Ecto neural progenitor cell (in vitro differentiated cells): ENCODE results near the gene KCTD1.

Experiments
- DNase-seq: peaks from one replicate; pipeline ENCODE4 v3.0.0-alpha.2; 2018; ENCODE audit warnings: low spot score

KCTD1 gene

DNA sequence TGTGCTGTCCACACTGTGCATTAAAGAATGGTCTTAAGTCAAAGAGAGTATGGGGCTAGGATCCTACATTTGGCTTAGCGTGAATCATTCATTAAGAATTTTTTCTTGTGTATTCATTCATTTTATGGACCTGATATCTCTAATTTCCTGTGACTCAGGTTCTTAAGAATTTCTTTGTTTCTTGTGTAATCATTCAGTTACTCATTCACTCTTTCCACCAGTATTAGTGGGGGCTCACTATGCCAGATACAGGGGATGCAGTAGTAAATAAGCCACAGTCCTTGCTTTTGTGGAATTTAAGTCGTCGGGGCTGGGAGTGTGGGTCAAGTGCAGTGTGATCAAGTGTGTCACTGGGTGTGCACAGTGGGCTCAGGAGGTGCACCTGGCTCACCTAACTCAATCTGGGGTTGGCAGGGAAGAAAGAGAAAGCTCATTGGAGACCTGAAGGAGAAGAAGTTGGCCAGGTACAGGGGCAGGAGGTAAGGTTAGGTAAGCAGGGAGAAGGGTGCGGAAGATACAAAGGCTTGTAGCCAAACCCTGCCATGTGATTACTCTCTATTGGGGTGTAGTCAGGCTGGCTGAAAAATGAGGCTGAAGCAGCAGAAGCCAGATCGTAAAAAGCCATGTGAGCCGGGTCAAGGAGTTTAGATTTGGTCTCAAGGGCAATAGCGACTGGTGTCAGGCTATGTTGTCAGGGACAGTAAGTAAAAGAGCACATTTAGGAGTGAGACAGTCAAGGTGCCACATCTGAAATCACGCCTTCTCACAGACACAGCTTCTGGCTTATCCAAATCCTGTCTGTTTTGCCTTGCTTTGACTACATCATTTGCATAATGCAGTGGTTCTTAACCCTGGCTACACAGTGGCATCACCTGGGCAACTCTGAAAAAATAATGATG lies 67.2 kb downstream of the KCTD1 start:
- no peak for DNase-seq

DNA sequence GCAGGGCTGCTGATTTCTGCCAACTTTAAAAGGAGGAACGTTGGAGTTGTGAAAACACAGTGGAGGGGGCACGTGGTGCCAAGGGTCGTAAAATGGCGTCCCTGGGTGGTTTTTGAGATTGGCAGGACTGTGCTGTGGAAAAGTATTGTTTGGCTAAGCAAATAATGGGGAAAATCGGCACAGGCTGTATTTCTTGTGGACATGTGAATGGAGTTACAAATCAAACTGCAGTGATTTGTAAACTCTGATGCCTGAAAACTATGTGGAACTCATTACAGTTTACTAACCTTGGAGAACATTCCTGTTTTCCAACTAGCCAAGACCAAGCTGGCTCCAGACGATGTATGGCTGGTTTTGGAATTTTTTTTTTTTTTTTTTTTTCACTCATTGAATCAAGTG lies 68.7 kb downstream of the KCTD1 start:
- no peak for DNase-seq

DNA sequence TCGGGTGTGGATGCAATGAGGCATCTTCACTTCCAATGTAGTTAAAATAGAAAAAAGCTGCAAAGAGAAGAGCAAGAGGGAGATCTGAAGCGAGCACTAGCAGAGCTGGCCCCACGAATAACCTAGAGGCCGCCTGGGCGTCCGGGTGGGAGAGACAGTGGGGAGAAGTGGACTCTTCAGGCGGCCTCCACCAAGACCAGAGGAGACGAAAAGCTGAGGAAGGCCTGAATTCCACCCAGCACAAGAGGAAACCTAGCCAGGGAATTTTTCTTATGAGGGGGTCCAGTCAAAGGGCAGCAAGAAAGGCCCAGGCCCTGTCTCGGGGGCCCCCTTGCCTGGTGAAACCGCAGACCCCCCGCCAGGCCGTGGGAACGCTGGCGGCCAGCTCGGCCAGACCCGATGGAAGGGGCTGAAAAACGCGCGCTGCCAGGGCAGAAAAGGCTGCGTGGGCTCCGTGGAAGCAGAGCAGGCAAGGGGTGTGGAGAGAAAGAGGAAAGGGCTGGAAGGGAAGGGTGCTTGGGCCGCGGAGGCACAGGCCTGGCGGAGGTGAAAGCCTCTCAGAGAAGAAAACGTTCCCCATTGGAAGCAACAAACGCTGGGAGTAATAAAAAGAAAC lies 69.2 kb downstream of the KCTD1 start:
- no peak for DNase-seq

DNA sequence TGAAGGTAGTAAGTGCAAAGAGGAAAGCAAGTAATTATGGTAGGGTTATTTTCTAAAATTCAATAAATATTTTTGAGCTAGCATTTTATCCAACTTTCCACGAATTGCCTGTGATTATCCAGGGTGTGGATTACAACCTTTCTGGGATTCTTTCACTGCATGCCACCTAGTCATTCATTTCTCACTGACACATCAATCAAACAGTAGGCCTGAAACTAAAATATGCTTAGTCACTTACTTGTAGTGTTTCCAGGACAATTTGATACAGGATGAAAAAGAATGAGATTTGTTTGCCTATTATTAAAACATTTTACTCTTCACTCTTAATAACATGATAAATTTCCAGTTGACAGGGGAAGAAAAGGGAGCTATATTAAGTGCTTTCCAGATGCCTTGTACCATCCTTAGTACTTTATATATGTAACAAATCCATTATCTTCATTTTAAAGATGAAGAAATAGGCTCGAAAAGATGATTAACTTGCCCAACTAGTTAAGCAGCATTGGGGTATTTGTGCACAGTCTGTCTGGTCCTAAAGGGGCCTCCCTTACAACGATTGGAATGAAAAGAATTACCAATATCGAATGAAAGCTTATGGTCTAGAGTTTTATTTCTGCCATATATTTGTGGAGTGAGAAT lies 70.4 kb downstream of the KCTD1 start:
- DNase-seq: no peak

DNA sequence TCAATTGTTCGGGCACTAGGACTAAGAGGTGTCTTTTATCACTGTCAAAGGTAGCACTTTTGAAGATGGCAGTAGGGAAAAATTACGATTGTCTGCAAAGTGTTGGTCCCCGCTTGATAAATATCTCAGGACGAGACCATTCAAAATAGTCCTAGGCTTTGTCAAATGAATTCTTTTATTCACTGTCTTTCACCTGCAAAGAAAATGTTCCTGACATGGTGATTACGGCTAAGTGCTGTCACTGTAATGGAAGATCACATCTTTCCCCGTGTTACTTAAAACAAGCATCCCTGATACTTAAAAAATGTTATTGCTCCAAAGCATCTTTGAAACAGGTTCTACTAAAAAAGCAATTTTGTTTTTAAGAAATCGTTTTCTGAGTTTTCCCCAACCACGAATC lies 71.7 kb downstream of the KCTD1 start:
- DNase-seq: no peak

DNA sequence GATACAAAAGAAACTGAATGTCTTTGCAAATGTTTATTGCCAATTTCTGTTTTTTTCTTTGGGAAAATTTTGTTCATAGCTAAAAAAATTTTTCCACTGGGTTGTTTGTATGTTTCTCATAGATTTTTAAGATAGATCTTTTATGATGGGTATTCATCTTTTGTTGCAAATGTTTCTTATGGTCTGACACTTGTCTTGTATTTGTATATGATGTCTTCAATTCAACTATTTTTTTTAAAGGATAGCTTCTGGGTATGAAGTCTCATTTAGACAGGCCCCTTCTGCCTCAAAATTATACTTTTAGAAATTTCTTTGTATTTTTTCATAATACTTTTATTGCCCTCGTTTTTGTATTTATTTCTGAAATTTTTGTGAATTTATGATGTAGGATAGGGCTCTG lies 73.8 kb downstream of the KCTD1 start:
- DNase-seq: no peak

DNA sequence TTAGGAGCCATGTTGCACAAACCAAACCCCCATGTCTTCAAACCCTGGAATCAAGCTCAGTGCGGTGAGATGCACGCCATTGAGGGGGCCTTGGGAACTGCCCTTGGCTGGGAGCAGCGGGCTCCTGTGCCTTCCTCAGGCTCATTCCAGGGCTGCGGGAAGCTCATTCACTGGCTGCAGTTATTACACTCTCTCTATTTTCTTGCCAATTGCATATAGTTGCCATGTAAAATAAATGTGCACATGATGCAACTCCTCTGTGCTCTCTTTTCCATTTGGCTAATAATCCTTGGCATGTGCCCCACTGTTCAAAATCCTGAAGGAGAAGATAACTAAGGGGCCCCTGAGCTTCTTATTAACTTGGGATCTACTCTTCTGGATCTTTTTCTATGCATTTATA lies 74.7 kb downstream of the KCTD1 start:
- DNase-seq: no peak

DNA sequence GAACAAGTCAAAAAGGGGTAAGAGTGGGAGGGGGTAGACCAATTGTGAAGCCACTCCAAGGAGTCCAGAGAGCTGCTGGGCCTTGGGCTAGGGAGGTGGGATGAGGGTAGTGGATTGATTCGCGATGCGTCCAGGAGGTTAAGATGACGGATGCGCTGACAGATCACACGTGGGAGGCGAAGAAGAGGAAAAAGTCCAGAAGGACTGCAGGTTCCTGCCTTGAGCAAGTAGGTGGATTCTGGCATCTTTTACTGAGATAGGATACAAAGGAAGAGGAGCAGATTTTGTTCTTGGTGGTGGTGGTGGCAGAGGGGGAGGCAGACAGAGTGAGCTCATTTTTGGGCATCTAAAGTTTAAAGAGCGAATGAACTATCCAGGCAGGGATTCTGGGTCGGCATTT lies 76.5 kb downstream of the KCTD1 start:
- no peak for DNase-seq

DNA sequence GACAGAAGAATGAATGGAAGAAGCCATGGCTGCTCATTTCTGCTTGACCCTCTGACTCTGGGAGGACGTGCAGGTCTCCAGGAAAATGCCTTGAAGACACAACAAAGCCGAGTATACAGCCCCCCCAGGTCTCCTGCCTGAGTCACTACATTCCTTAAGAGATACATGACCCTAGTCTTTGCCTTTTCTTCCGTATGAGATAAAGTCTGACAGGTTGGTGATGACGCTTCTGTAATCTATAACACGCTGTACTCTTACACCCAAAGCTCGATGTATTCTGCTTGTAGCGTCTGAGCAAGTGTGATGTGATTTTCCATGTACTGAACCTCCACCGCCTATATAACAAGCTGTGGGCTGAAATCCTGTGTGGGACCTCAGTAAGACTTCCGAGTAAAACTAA lies 77.3 kb downstream of the KCTD1 start:
- no peak for DNase-seq

DNA sequence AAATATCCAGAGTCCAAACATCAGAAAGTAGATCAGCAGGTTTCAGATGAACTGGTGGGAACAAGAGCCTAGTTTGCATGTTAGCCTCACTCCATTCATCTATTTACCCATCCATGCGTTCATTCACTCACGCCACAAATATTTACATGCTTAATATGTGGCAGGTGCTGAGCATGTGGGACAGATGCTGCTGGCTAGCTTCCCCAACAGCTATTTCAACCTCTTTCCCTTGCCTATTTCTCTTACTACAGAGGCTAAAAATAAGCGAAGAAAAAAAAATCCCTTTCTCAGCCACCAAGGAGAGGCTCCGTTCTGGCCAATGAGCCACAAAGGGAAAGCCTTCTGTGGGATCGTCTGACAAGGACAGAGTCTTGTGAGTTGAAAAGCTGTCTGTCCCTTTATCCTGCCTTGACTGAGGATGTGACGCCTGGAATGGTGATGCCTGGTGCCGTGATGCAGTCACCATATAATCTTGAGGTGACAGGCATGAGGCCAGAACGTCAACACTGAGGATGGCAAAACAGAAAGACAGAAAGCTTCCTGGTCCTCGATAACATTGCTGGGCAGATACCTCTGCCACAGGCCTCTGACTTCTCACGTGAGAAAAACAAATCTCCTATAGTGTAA lies 78.2 kb downstream of the KCTD1 start:
- no peak for DNase-seq

DNA sequence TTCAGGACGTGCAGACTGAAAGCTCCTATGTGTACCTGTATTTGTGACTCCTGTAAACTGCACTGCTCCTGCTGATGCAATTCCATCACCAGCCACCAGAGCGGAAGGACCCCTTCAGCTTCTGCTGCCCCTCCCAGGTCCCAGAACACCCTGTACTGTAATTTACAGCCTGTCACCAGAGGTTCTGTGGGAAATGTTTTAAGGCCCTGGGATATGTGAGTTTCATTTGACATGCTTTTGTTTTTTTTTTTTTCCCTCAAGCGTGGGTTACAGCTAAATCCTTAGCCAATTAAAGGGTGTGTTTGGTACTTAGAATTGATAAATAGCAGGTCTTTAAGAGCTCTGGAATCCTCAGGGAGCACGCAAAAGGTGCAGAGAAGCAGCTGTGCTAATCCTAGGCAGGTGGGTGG lies 79.4 kb downstream of the KCTD1 start:
- DNase-seq: no peak

DNA sequence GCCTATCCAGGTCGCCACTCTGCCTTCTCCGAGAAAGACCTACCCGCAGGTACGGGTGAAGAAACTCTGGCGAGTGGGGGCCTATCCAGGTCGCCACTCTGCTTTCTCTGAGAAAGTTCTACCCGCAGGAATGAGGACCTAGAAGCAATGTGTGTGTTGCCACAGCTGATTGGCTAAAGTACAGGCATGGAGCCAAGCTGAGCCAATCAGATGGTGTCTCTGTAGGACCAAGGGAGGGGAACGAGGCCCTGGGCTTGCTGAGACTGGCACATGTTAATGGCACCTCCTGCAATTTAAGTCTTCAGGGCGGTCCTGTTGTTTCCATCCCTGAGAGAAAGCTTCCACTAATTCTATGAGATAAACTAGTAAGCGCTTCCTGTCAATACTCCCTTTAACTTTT lies 82.3 kb downstream of the KCTD1 start:
- DNase-seq: no peak

DNA sequence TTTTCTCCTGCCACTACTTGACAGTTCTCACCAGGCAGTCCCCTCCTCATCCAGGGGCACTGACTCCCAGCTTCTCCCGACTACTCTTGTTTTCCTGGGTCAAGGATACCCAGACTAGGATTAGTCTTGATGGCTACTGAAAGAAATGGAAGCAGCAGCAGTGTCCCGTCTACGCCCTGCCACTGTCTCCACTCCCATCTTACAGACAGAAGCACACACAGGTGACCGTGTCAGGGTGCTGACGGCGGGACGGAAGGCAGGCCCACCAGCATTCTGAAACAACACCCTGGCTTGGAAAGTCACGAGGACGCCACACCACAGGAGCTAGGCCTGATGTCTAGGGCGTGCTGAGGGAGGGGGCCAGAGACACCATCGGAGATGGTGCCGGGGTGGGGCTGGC lies 82.9 kb downstream of the KCTD1 start:
- DNase-seq: no peak

DNA sequence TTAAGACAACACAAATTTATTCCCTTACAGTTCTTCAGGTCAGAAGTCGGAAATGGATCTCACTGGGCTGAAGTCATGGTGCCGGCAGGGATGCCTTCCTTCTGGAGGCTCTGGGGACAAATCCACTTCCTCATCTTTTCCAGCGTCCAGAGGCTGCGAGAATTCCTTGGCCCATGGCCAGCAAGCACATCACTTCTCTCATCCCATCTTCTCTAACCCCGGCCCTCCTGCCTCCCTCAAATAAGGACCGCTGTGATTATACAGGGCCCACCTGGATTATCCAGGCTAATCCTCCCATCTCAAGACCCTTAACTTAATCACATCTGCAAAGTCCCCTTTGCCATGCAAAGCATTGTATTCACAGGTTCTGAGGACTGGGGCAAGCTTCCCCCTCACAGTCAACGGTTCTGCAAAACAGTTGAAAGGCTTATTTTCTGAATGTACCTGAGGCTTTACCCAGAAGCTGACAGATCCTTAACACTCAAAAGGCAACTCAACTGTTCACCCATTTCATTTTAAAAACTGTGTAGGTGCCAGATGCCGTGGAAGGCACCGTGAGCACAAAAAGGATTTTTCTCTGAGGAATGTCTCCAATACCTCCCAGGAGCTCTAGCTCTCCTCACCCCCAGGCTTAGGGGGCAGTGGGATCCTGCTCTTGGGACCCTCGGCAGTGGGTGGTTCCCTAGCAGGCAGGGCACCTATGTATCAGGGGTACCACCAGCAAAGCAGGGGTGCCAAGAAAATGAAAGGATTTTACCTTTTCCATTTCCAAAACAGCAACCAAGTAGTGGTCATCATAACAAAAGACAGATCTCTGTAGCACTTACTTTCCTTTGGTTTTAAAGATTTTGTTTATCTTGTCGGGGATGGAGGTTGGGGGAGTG lies 84.0 kb downstream of the KCTD1 start:
- DNase-seq: no peak

DNA sequence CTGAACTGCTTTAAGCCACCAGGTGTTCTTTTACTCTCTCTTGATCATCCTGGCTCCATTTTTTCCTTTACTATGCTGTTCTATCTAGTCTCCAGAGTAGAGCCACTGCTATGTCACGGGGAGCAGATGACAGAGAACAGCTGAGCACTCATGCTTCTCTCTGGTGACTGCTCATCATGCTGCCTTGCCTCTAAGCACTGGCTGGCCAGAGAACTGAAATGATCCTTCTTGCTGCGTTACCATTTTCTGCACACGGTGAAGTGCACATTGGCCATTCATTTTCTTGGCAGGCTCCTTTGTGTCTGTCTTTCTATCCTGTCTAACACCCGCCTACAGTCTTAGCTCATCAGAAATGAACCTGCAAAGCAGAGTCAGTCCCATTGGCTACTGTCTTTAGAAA lies 86.0 kb downstream of the KCTD1 start:
- no peak for DNase-seq

DNA sequence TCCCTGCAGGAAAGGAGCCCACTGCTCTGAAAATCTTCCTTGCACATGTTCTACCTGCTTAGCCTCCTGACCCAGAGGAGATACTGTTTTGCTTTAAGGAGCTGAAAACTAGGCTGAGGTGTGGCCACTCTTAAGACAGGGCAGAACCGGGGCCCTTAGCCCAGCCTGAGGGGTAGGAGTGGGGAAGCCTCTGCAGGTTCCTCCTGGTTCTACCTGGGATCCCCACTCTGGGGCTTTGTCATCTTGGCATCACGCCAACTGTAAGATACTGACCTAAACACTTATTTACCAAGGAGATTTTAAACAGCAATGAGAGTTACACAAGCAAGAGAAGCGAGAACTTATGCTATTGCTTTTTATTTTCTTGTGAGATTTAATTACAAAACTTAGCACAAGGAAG lies 86.9 kb downstream of the KCTD1 start:
- no peak for DNase-seq

DNA sequence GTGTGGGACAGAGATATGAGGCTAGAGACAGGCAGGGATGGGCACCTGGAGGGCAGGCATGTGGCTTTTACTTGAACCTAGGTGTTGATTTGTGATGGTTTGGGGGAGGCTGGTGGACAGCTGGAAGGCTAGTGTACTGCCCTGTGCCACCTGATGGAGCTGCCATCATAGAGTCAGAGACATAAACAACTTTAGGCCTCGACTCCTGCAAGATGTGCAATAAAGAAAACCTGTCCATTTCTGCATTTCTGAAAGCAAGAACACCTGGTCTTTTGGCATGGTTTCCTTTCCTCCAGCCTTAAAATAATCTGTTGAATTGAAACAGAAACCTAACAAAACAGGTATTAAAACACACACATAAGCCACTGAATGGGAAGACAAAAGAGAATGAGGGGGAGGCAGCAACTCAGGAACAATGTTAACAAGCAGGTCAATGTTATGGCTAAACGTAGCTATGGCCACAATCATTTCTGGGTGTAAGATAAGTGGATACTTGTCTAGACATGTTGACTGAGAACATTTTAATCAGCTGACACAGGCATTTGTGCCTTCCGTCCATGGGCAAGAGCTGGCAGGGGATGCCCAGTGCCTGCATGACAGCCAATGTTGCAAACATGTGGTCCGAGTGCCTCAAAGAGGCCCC lies 87.8 kb downstream of the KCTD1 start:
- no peak for DNase-seq

DNA sequence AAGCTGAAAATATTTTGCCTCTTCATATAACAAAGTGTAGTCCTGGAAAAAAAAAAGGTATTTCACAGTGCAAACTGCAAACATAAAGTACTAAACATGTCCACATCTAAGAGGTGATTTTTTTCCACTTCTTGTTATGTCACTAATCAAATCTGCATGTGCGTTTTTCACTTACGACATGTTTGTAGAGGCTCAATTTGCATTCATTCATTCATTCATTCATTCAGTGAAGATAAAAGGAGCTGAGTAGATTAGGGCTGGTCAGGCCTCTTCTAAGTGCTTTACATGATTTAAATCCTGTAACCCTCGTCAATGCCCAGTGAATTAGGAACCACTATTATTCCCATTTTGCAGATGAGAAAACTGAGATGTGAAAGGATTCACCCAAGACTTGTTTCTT lies 88.5 kb downstream of the KCTD1 start:
- DNase-seq: no peak

DNA sequence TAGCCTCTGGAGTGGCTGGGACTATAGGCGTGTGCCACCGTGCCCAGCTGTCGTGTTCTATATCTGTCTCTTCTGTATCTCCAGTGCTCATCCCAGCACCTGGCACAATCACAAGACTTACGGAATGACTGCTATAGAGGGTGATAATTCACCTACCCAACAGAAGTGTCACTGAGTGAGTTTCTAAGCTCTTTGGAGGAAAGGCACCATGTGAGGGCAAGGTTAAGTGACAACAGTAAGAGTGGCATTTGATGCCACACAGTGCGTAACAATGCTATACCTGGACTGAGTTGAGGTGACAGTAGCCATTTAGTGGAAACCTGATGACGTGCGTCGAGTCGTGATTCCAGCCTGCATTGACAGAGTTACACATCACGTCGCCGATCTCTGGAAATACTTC lies 89.0 kb downstream of the KCTD1 start:
- DNase-seq: no peak

DNA sequence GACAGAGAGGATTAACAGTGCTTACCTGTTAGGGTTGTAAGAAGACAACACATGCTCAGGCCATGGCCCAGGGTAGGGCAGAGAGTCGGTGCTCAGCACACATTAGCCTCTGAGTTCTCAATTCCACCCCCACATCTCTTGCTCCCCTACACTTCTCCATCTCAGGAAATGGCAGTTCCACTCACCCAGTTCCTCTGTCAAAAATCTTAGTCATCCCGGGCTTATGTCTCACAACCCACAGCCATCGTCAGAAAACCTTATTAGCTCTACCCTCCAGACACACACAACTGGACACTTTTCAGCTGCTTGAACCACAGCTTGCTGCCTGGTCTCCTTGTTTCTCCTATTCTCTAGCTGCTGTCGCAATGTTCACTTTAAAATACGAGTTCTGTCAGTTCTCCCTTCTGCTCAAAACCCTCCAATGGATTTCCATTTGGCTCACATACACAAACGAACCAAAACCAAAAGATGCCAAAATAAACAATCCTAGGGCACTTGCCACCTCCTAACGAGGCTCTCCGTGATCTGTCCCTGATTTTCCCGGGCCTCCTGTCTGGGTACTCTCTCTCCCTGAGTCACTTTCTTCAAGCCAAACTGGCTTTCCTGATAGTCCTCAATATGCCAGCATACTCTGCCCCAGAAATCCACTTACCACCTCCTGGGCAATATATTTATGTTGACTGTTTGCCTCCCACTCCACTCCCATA lies 89.7 kb downstream of the KCTD1 start:
- DNase-seq: no peak
